Measurements from ENCODE around the gene MYRF. TPM values are rescaled to one million over a fixed set of nuclear protein-coding genes. Genes with fewer than 3 reads are reported as not detected.

The MYRF gene
- total and polyA plus RNA-seq, 2 of the 4 experiments (the other 2 are of a cell fraction), result 1.6 to 10.7 TPM

DNA sequence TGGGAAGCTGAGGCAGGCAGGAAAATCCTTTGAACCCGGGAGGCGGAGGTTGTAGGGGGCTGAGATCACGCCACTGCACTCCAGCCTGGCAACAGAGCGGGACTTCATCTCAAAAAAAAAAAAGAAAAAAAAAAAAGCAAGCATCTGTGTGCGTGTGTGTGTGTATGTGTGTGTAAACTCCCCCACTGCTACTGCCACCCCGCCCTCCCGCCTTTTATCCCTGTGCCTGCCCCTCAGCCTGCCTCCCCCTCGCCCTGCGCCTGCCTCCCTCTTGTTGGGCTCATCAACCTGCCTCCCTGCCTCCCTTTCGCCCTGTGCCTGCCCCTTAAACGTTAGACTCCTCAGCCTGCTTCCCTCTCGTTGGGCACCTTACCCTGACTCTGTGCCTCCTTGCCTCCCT lies 22.0 kb downstream of the MYRF start:
- no peak overlapping the region for H2BK5ac ChIP-seq (ENCODE audit: low read depth, low read length, poor library complexity, severe bottlenecking)
- H3K9ac ChIP-seq (ENCODE audit: low read depth, low read length), result no peak overlapping the region
- no peaks in the 10 kb centered on the region for H3K36me3 ChIP-seq (ENCODE audit: control insufficient read depth, insufficient read depth, low read length)
- no peaks in the 10 kb centered on the region for H3K9me3 ChIP-seq (ENCODE audit: control insufficient read depth, insufficient read depth, low read length)
- no peaks in the 10 kb centered on the region for H3K9me1 ChIP-seq (ENCODE audit: insufficient read depth, low read length)
- H3K56ac ChIP-seq (ENCODE audit: extremely low read depth, insufficient read depth, low read length), result no peak overlapping the region
- intact Hi-C loops (cut with micrococcal nuclease), result no loop called here
- no peak overlapping the region for H2AK9ac ChIP-seq (replicated peaks; ENCODE audit: low read depth, low read length, poor library complexity)
- H3K4me3 ChIP-seq (ENCODE audit: insufficient read depth, low read depth, low read length), result no peak overlapping the region
- H4K8ac ChIP-seq (ENCODE audit: low read depth in 2 of 2, low read length in 2 of 2), result no peak overlapping the region
- H3K4me2 ChIP-seq (ENCODE audit: low read depth, low read length), result no peak overlapping the region
- ATAC-seq (ENCODE audit: low read depth) (no peak), DNase-seq (no peak)
- no peak overlapping the region for H3K23ac ChIP-seq (ENCODE audit: low read depth, low read length)
- POLR2A ChIA-PET (ENCODE audit: unreplicated experiment), result no interaction called here
- H3K4me1 ChIP-seq (ENCODE audit: control insufficient read depth, insufficient read depth, low read length), result peaks cover 6% of the 10 kb centered on the region
- no peak overlapping the region for H3K4ac ChIP-seq (ENCODE audit: low read depth, low read length)
- 74% methylated on average over 3 of the region's 12 CpGs; no CpG with 5 or more reads in 1 of the 2 experiments for WGBS, 2 experiments (ENCODE audit: extremely low coverage in 2 of 2, insufficient read length in 1 of 2)
- no peak overlapping the region for H4K5ac ChIP-seq (ENCODE audit: low read depth, low read length)
- H3K18ac ChIP-seq (ENCODE audit: low read depth, low read length), result no peak overlapping the region
- H3K79me1 ChIP-seq (ENCODE audit: low read depth in 1 of 2, low read length in 2 of 2), result no peaks in the 10 kb centered on the region
- no peak for TF ChIP-seq SMC3 (IDR thresholded peaks at IDR 0.05; ENCODE audit: low read depth, low read length)
- TF ChIP-seq CEBPB (IDR thresholded peaks at IDR 0.05; ENCODE audit: low read depth, low read length), result no peak
- no peak for TF ChIP-seq MAFK (IDR thresholded peaks at IDR 0.05; ENCODE audit: low read depth, low read length)
- no peak for TF ChIP-seq MXI1 (IDR thresholded peaks at IDR 0.05; ENCODE audit: borderline replicate concordance, low read depth, low read length)
- no peak for TF ChIP-seq MAZ (IDR thresholded peaks at IDR 0.05; ENCODE audit: borderline replicate concordance, low read depth, low read length)
- TF ChIP-seq USF2 (IDR thresholded peaks at IDR 0.05; ENCODE audit: low read depth, low read length), result no peak
- TF ChIP-seq POLR2A (IDR thresholded peaks at IDR 0.05; ENCODE audit: low read depth, low read length), result no peak
- no peak for TF ChIP-seq RCOR1 (IDR thresholded peaks at IDR 0.05; ENCODE audit: insufficient replicate concordance, low read length)
- CTCF ChIA-PET, result no interaction called here
- H2AFZ ChIP-seq (replicated peaks; ENCODE audit: low read length, poor library complexity), result no peak overlapping the region
- H4K91ac ChIP-seq (ENCODE audit: insufficient read depth, low read depth, low read length), result no peak overlapping the region
- H2BK20ac ChIP-seq (ENCODE audit: low read depth, low read length), result no peak overlapping the region
- no peak overlapping the region for H2AK5ac ChIP-seq (ENCODE audit: low read depth, low read length)
- H3K14ac ChIP-seq (replicated peaks; ENCODE audit: low read depth, low read length), result no peak overlapping the region
- H2BK120ac ChIP-seq (ENCODE audit: low read depth, low read length), result no peak overlapping the region
- H2BK15ac ChIP-seq (ENCODE audit: low read depth, low read length), result no peak overlapping the region
- no peaks in the 10 kb centered on the region for H4K20me1 ChIP-seq (ENCODE audit: insufficient read depth, low read length)
- no peaks in the 10 kb centered on the region for H3K27me3 ChIP-seq (ENCODE audit: control insufficient read depth, insufficient read depth, low read length)
- in situ Hi-C loops (cut with MboI; ENCODE audit: low sequenced_read_pairs), result no loop called here
- dilution Hi-C loops (cut with HindIII; ENCODE audit: low sequenced_read_pairs, unreplicated experiment), result no loop called here
- no peak overlapping the region for H3K27ac ChIP-seq (ENCODE audit: insufficient read depth, low read length)
- BruUV-seq (replicated peaks), result no TSS peak
